ENCODE data around the gene YPEL5. TPM values are rescaled to one million over a fixed set of nuclear protein-coding genes. Genes with fewer than 3 reads are reported as not detected.

The YPEL5 gene
- total RNA-seq, 1 donor from 2014 or later = 63.6 TPM

- Mint-ChIP-seq H3K9me3 (ENCODE audit: low read depth) (no peaks in the 10 kb centered on the region), H3K27me3 (peaks cover 3% of the 10 kb centered on the region), H3K27ac (no peak overlapping the region), H3K4me1 (ENCODE audit: low read depth) (peaks cover 12% of the 10 kb centered on the region), H3K4me3 (ENCODE audit: low read depth) (no peak overlapping the region), H3K36me3 (ENCODE audit: insufficient read depth) (peaks cover 19% of the 10 kb centered on the region)
- TF ChIP-seq, protein P1, sequence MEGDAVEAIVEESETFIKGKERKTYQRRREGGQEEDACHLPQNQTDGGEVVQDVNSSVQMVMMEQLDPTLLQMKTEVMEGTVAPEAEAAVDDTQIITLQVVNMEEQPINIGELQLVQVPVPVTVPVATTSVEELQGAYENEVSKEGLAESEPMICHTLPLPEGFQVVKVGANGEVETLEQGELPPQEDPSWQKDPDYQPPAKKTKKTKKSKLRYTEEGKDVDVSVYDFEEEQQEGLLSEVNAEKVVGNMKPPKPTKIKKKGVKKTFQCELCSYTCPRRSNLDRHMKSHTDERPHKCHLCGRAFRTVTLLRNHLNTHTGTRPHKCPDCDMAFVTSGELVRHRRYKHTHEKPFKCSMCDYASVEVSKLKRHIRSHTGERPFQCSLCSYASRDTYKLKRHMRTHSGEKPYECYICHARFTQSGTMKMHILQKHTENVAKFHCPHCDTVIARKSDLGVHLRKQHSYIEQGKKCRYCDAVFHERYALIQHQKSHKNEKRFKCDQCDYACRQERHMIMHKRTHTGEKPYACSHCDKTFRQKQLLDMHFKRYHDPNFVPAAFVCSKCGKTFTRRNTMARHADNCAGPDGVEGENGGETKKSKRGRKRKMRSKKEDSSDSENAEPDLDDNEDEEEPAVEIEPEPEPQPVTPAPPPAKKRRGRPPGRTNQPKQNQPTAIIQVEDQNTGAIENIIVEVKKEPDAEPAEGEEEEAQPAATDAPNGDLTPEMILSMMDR (IDR thresholded peaks at IDR 0.05; ENCODE audit: unreplicated experiment) = no peak
- DNase-seq (ENCODE audit: low spot score, unreplicated experiment) = no peak
These were observed 15.3 kb downstream of the YPEL5 start for GRCh38 chr2:30161929-30162706.

DNA sequence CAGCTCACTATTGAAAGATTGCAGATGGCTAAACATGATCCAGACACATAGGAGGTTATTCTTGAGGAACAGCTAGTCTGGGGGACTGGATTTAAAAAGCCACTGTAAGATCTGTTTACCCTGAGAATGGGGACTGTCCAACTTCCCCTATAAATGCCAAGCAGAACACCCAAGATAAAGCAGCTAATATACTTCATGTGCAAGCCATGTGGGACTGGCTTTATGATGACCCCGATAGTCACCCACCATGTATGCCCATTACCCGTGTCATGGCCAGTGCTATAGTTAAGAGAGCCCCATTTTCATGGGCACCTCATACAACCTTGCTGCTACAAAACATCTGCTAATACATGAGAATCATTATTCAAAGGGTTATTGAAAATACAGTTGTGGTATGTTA lies 16.0 kb downstream of the YPEL5 start:
- Mint-ChIP-seq H3K4me3 (ENCODE audit: low read depth) (no peak overlapping the region), H3K36me3 (ENCODE audit: insufficient read depth) (peaks cover 16% of the 10 kb centered on the region), H3K4me1 (ENCODE audit: low read depth) (peaks cover 12% of the 10 kb centered on the region), H3K27me3 (peaks cover 5% of the 10 kb centered on the region), H3K27ac (no peak overlapping the region), H3K9me3 (ENCODE audit: low read depth) (no peaks in the 10 kb centered on the region)
- TF ChIP-seq, protein P1 (IDR thresholded peaks at IDR 0.05; ENCODE audit: unreplicated experiment) = no peak
- DNase-seq (ENCODE audit: low spot score, unreplicated experiment) = no peak

DNA sequence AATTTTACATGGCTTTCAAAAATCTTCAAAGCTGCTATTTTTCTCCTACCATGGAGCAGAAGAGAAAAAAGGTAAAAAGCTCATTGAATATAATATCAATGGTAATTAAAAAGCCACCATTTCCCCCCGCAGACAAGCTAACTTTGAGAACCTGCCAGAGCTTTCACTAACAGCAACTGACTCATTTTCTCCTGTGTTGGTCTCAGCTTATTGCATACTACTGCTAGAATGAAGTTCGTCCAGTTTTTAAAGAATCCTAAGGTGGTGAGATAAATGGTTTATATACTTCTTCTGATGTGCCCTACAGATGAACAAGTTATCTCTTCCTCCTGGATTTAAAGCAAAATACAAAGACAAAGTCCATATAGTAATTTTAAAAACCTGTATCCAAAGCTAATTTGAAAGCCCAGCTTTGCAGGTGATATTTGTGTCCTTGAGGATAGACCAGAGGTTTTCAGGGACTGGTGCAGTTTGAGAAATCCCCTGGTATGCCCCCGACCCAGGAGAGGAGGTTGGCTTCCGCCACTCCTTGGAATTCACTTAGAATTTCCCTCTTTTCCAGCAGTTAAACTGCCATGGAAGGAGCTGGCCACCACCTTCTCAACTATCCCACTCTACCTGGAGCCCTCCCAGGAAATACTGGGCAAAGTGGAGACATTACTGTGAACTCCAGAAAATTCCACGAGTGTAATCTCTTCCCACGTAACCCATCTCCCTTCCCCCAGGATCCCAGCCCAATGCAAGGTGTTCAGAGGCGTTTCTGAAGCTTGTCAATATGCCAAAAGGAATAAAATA lies 17.5 kb downstream of the YPEL5 start:
- Mint-ChIP-seq H3K4me1 (ENCODE audit: low read depth) (peaks cover 12% of the 10 kb centered on the region), H3K9me3 (ENCODE audit: low read depth) (no peaks in the 10 kb centered on the region), H3K36me3 (ENCODE audit: insufficient read depth) (peaks cover 8% of the 10 kb centered on the region), H3K27ac (no peak overlapping the region), H3K4me3 (ENCODE audit: low read depth) (no peak overlapping the region), H3K27me3 (peaks cover 13% of the 10 kb centered on the region)
- DNase-seq (ENCODE audit: low spot score, unreplicated experiment) = no peak
- TF ChIP-seq, protein P1 (IDR thresholded peaks at IDR 0.05; ENCODE audit: unreplicated experiment) = no peak

DNA sequence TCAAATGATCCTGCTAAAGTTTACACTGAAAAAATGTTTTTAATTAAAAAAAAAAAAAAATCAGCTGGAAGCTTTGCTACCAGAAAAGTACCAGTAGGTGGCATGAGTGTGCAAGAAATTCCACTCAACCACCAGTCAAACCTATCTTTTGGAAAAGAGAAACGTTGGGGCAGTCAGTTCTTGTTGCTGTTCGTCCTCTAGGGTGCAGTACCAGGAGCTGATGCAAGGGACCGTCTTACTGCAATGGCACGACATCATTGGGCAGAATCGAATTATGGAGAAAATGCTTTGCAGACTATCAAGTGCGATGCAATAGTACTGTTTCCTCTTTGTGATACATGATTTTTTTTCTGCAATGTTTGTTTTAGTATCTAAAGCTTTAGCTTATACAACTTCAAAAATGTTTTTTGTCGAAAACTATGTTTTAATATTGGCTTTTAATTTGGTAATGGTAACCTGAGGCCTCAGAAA lies 18.3 kb downstream of the YPEL5 start:
- Mint-ChIP-seq H3K4me1 (ENCODE audit: low read depth) (peaks cover 12% of the 10 kb centered on the region), H3K4me3 (ENCODE audit: low read depth) (no peak overlapping the region), H3K36me3 (ENCODE audit: insufficient read depth) (peaks cover 5% of the 10 kb centered on the region), H3K27ac (no peak overlapping the region), H3K27me3 (peaks cover 15% of the 10 kb centered on the region), H3K9me3 (ENCODE audit: low read depth) (no peaks in the 10 kb centered on the region)
- TF ChIP-seq, protein P1 (IDR thresholded peaks at IDR 0.05; ENCODE audit: unreplicated experiment) = peak; percentile 87
- DNase-seq (ENCODE audit: low spot score, unreplicated experiment) = peak; percentile 24

DNA sequence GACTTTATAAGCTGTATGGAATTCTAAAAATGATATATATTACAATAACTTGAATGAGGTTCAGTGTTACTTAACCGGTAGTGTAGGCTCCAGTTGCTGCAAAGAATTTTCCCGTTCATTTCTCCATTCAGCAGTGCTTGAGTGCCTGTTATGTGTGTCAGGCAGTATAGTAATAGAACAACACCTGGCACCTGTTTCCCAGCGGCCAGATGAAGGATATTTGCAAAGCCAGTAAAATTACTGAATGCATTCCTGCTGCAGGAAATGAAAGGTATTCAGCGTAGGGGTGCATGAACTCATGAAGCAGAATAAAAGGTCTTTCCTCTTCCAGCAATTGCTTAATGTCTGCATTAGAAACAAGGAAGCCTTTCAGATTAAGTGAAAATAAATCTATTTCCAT lies 18.8 kb downstream of the YPEL5 start:
- Mint-ChIP-seq H3K27me3 (peaks cover 15% of the 10 kb centered on the region), H3K9me3 (ENCODE audit: low read depth) (no peaks in the 10 kb centered on the region), H3K27ac (no peak overlapping the region), H3K4me1 (ENCODE audit: low read depth) (peaks cover 12% of the 10 kb centered on the region), H3K36me3 (ENCODE audit: insufficient read depth) (peaks cover 1% of the 10 kb centered on the region), H3K4me3 (ENCODE audit: low read depth) (no peak overlapping the region)
- no peak for DNase-seq (ENCODE audit: low spot score, unreplicated experiment)
- TF ChIP-seq, protein P1 (IDR thresholded peaks at IDR 0.05; ENCODE audit: unreplicated experiment) = no peak
